ENCODE measurements around the gene AFF3. TPM values are rescaled to one million over a fixed set of nuclear protein-coding genes. Genes with fewer than 3 reads are reported as not detected.
"Not testable (repeated sequence)": the region's sequence is repeated elsewhere in the genome, so short reads cannot be mapped to it uniquely, and the experiment has no call there.

AFF3 gene
- total RNA-seq, 5 donors from 2014 or later (not counting 1 experiment from before 2014, with no cell fraction given) = 9.9 to 23.5 (median 11.5) TPM

DNA sequence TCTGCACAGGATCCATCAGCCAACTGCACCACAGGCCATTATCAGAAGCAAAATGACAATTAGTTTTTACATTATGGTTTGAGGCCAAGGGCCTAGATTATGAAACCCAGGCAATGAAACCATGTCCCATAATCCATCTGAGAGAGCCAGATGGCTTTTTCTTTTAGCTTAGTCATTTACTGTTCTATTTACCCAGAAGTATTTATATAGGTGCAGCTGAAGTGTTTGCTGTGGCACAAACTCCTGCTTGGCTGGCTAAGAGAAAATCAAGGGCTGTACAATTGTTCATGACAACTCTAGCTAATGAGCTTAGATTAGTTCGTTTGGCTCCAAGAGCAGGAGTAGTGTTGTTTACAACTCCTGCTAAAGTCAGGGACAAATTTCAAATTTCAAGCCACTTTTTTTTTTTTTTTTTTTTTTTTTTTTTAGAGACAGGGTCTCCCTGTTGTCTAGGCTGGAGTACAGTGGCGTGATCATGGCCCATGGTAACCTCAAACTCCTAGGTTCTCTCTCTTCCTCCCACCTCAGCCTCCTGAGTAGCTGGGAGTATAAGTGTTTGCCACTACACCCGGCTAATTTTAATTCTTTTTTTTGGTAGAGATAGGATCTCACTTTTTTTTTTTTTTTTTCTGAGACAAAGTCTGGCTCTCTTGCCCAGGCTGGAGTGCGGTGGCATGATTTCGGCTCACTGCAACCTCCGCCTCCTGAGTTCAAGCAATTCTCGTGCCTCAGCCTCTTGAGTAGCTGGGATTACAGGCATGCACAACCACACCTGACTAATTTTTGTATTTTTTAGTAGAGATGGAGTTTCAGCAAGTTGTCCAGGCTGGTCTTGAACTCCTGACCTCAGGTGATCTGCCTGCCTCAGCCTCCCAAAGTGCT is 634.2 kb downstream of the AFF3 start:
- no peak overlapping the region for H3K27ac ChIP-seq (ENCODE audit: low read length)
- no CpG with 5 or more reads among the region's 7 CpGs for WGBS (ENCODE audit: insufficient coverage)
- ChIA-PET POLR2A (no interaction called here), CTCF (interaction anchor here (0.6 to 0.8 kb wide), 4 partner anchors 12 to 342 kb away, joined by 3 to 10 read pairs (median 4); no protein-coding TSS in a partner anchor)
- Mint-ChIP-seq H3K36me3 (no peaks in the 10 kb centered on the region), H3K4me1 (peaks cover 0 to 14% (median 11%) of the 10 kb centered on the region in 3 donors), H3K9me3 (no peaks in the 10 kb centered on the region), H3K27me3 (no peaks in the 10 kb centered on the region), H3K4me3 (no peak overlapping the region), H3K27ac (no peak overlapping the region)
- H3K4me1 ChIP-seq (ENCODE audit: control insufficient read depth in 1 of 2, extremely low read depth in 1 of 2, insufficient read depth in 2 of 2, low read length in 2 of 2) = no peaks in the 10 kb centered on the region
- H3K27me3 ChIP-seq (replicated peaks in 1 of 2; ENCODE audit: control insufficient read depth in 2 of 2, extremely low read depth in 1 of 2, insufficient read depth in 2 of 2, low read length in 1 of 2) = no peaks in the 10 kb centered on the region
- no peaks in the 10 kb centered on the region for H3K9me3 ChIP-seq
- H3K4me3 ChIP-seq (ENCODE audit: control insufficient read depth in 1 of 2, extremely low read depth in 1 of 2, low read length in 1 of 2) = no peak overlapping the region
- DNase-seq (no peak), ATAC-seq (replicated peaks in 1 of 4) (no peak)
- no peaks in the 10 kb centered on the region for H3K36me3 ChIP-seq (ENCODE audit: control insufficient read depth in 2 of 2, extremely low read depth in 1 of 2, insufficient read depth in 1 of 2, low read length in 1 of 2)

- Histone ChIP-seq H3K4me1 (ENCODE audit: control insufficient read depth in 1 of 2, extremely low read depth in 1 of 2, insufficient read depth in 2 of 2, low read length in 2 of 2) (no peaks in the 10 kb centered on the region), H3K27me3 (replicated peaks in 1 of 2; ENCODE audit: control insufficient read depth in 2 of 2, extremely low read depth in 1 of 2, insufficient read depth in 2 of 2, low read length in 1 of 2) (no peaks in the 10 kb centered on the region), H3K4me3 (ENCODE audit: control insufficient read depth in 1 of 2, extremely low read depth in 1 of 2, low read length in 1 of 2) (no peak overlapping the region), H3K9me3 (no peaks in the 10 kb centered on the region), H3K27ac (ENCODE audit: low read length) (no peak overlapping the region), H3K36me3 (ENCODE audit: control insufficient read depth in 2 of 2, extremely low read depth in 1 of 2, insufficient read depth in 1 of 2, low read length in 1 of 2) (no peaks in the 10 kb centered on the region)
- Mint-ChIP-seq H3K9me3 (no peaks in the 10 kb centered on the region), H3K4me3 (no peak overlapping the region), H3K4me1 (peaks cover 0 to 14% (median 11%) of the 10 kb centered on the region in 3 donors), H3K36me3 (no peaks in the 10 kb centered on the region), H3K27ac (peak overlapping the region in 1 of 2 donors; percentile 11), H3K27me3 (peaks cover 6% of the 10 kb centered on the region in 2 donors)
- POLR2A ChIA-PET = no interaction called here
- WGBS (ENCODE audit: insufficient coverage) = no CpG with 5 or more reads among the region's 4 CpGs
- CTCF ChIA-PET = interaction anchor here in 1 of 2 donors (0.6 kb wide), 1 partner anchor 64 kb away, joined by 3 read pairs; no protein-coding TSS in a partner anchor
- no peak for DNase-seq
- no peak for ATAC-seq (replicated peaks in 1 of 4)
These were observed 637.4 kb downstream of the AFF3 start for GRCh38 chr2:99504844-99505584.

DNA sequence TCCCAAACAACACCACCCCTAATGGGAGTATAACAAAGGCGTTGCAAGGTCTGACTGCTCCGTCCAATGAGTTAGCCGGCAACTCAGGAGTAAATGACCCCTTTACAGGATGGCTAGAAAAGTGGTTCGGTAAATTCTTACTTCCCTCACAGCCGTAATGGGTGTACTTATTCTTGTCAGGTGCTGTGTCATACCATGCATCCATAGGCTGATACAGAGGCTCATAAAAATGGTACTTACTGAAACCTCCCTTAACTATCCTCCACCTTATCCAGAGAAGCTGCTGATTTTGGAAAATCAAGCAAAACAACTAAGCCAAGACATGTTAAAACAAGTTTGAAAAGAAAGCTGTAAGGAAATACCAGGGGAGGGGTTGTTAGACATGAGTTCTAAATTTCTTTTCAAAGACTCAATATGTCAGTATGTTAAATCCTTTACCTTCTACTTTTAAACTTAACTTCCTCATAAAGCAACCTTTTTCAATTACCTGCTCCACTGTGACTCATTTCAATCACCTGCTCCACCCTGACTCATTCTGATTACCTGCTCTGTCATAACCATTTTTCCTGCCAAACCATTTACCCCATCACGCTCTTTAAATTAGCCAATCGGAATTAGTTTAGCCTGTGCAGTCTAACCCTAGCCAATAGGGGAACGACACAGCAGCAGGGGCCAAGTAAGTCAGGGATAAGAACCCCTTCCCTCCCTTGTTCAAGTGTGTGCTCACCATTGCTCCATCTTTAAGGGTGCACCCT is 638.6 kb downstream of the AFF3 start:
- 76% methylated on average over 3 of the region's 8 CpGs for WGBS (ENCODE audit: insufficient coverage)

GRCh38 chr2:99496021-99496420 is 646.4 kb downstream of the AFF3 start:
- WGBS (ENCODE audit: insufficient coverage) = no CpG with 5 or more reads among the region's 2 CpGs
- H3K9me3 Mint-ChIP-seq = no peaks in the 10 kb centered on the region

More for the DNA sequence above, 638.6 kb downstream of the AFF3 start:
- CTCF ChIA-PET; ATAC-seq (replicated peaks in 1 of 4); H3K4me1 ChIP-seq (ENCODE audit: control insufficient read depth in 1 of 2, extremely low read depth in 1 of 2, insufficient read depth in 2 of 2, low read length in 2 of 2); POLR2A ChIA-PET; H3K36me3 Mint-ChIP-seq; DNase-seq; H3K9me3 ChIP-seq; H3K4me3 ChIP-seq (ENCODE audit: control insufficient read depth in 1 of 2, extremely low read depth in 1 of 2, low read length in 1 of 2); H3K9me3 Mint-ChIP-seq; H3K4me3 Mint-ChIP-seq; H3K27ac Mint-ChIP-seq; H3K27me3 ChIP-seq (replicated peaks in 1 of 2; ENCODE audit: control insufficient read depth in 2 of 2, extremely low read depth in 1 of 2, insufficient read depth in 2 of 2, low read length in 1 of 2); H3K27ac ChIP-seq (ENCODE audit: low read length); H3K36me3 ChIP-seq (ENCODE audit: control insufficient read depth in 2 of 2, extremely low read depth in 1 of 2, insufficient read depth in 1 of 2, low read length in 1 of 2): not testable (repeated sequence)
- Mint-ChIP-seq H3K4me1 (peaks cover 0 to 14% (median 11%) of the 10 kb centered on the region in 3 donors), H3K27me3 (peaks cover 16 to 17% of the 10 kb centered on the region in 2 donors)

More at GRCh38 chr2:99496021-99496420, 646.4 kb downstream of the AFF3 start:
- H3K27me3 ChIP-seq (replicated peaks in 1 of 2; ENCODE audit: control insufficient read depth in 2 of 2, extremely low read depth in 1 of 2, insufficient read depth in 2 of 2, low read length in 1 of 2) = peaks cover 0 to 14% of the 10 kb centered on the region in 2 experiments
- ChIA-PET POLR2A (no interaction called here), CTCF (interaction anchor here in 1 of 2 donors (0.6 kb wide), 1 partner anchor 12 kb away, joined by 4 read pairs; no protein-coding TSS in a partner anchor)
- H3K9me3 ChIP-seq = no peaks in the 10 kb centered on the region
- Mint-ChIP-seq H3K27ac (no peak overlapping the region), H3K4me3 (no peak overlapping the region), H3K27me3 (peaks cover 26 to 31% of the 10 kb centered on the region in 2 donors), H3K4me1 (peaks cover under 1 to 3% (median 1%) of the 10 kb centered on the region in 3 donors), H3K36me3 (no peaks in the 10 kb centered on the region)
- H3K4me3 ChIP-seq (ENCODE audit: control insufficient read depth in 1 of 2, extremely low read depth in 1 of 2, low read length in 1 of 2) = no peak overlapping the region
- DNase-seq (no peak), ATAC-seq (replicated peaks in 1 of 4) (no peak)
- no peaks in the 10 kb centered on the region for H3K36me3 ChIP-seq (ENCODE audit: control insufficient read depth in 2 of 2, extremely low read depth in 1 of 2, insufficient read depth in 1 of 2, low read length in 1 of 2)
- H3K4me1 ChIP-seq (ENCODE audit: control insufficient read depth in 1 of 2, extremely low read depth in 1 of 2, insufficient read depth in 2 of 2, low read length in 2 of 2) = no peaks in the 10 kb centered on the region
- H3K27ac ChIP-seq (ENCODE audit: low read length) = no peak overlapping the region

Other genes with a start within 250 kb of the AFF3 start
- under 1 TPM in 4 of 5 donors, not detected in 1; 0.19 to 0.30 (median 0.29) TPM for gene LONRF2, start 179.9 kb upstream of the AFF3 start, total RNA-seq

Measured in T-cell (primary cell).